GM21619 (cell line): ENCODE measurements around the gene ZNF730.
A peak's percentile ranks its signal among the peaks of the same experiment; 100 is the strongest.
"Not testable (repeated sequence)": the region's sequence is repeated elsewhere in the genome, so short reads cannot be mapped to it uniquely, and the experiment has no call there.

Experiments used
- ATAC-seq: cut with Tn5 transposase; IDR thresholded peaks from one replicate; pipeline ENCODE4 v1.9.1; 2021; ENCODE audit not compliant: unreplicated experiment

ZNF730 gene

GRCh38 chr19:23116802-23117571 is at the start of gene ZNF730:
Gene ZNF730, plus strand, starts transcription at chr19:23117025. Its CDS starts 149 bp downstream, at chr19:23117174.
- ATAC-seq, result peak; percentile 75

GRCh38 chr19:23070353-23071146 is 46.3 kb upstream of the ZNF730 start:
- ATAC-seq, result no peak

- no peak for ATAC-seq
Observed at GRCh38 chr19:23071147-23071511, 45.7 kb upstream of the ZNF730 start.

GRCh38 chr19:23075031-23075733 is 41.6 kb upstream of the ZNF730 start:
- ATAC-seq, result no peak

- not testable (repeated sequence) for ATAC-seq
Observed at GRCh38 chr19:23077776-23078175, 39.0 kb upstream of the ZNF730 start.

GRCh38 chr19:23093832-23094231 is 23.0 kb upstream of the ZNF730 start:
- no peak for ATAC-seq

- no peak for ATAC-seq
Observed at GRCh38 chr19:23095418-23095817, 21.4 kb upstream of the ZNF730 start.

GRCh38 chr19:23098286-23098685 is 18.5 kb upstream of the ZNF730 start:
- no peak for ATAC-seq

GRCh38 chr19:23098988-23099387 is 17.8 kb upstream of the ZNF730 start:
- ATAC-seq, result no peak

GRCh38 chr19:23099966-23100365 is 16.9 kb upstream of the ZNF730 start:
- no peak for ATAC-seq

- no peak for ATAC-seq
Observed at GRCh38 chr19:23101241-23101640, 15.6 kb upstream of the ZNF730 start.

GRCh38 chr19:23118400-23118799 is 1.6 kb downstream of the ZNF730 start:
- ATAC-seq, result no peak

- not testable (repeated sequence) for ATAC-seq
Observed at GRCh38 chr19:23134211-23134610, 17.4 kb downstream of the ZNF730 start.

GRCh38 chr19:23145617-23146415 is 29.0 kb downstream of the ZNF730 start:
- no peak for ATAC-seq

GRCh38 chr19:23160766-23161165 is 43.9 kb downstream of the ZNF730 start:
- ATAC-seq, result no peak

- not testable (repeated sequence) for ATAC-seq
Observed at GRCh38 chr19:23168286-23168685, 51.5 kb downstream of the ZNF730 start.

GRCh38 chr19:23183251-23183650 is 66.4 kb downstream of the ZNF730 start:
- ATAC-seq, result no peak

GRCh38 chr19:23190341-23190740 is 73.5 kb downstream of the ZNF730 start:
- no peak for ATAC-seq
